Lower lobe of right lung (tissue), 2 donors: ENCODE data around the gene BZW1. TPM values are rescaled to one million over a fixed set of nuclear protein-coding genes. Genes with fewer than 3 reads are reported as not detected.

Experiments
- ATAC-seq, 2 donors: fragments of 200-7000 bp; cut with Tn5 transposase; one replicate each; pipeline ENCODE4 v1.9.1; 2020 to 2022; ENCODE audit warnings: mild to moderate bottlenecking in 2 of 2, moderate library complexity in 2 of 2
- DNase-seq: peaks from one replicate; pipeline ENCODE4 v3.0.0-alpha.2; 2020
- H3K27ac ChIP-seq: fragments of 200-600 bp; one replicate; pipeline ENCODE4 v1.8.0; 2022
- H3K27me3 ChIP-seq: fragments of 200-600 bp; one replicate; pipeline ENCODE4 v1.8.0; 2022; ENCODE audit warnings: low read depth
- H3K36me3 ChIP-seq: fragments of 200-600 bp; one replicate; pipeline ENCODE4 v1.8.0; 2022; ENCODE audit warnings: mild to moderate bottlenecking
- H3K4me1 ChIP-seq: fragments of 200-600 bp; one replicate; pipeline ENCODE4 v1.8.0; 2022
- H3K4me3 ChIP-seq: fragments of 200-600 bp; one replicate; pipeline ENCODE4 v1.8.0; 2022; ENCODE audit warnings: mild to moderate bottlenecking
- H3K9me3 ChIP-seq: fragments of 200-600 bp; one replicate; pipeline ENCODE4 v1.8.0; 2022
- CTCF ChIP-seq: fragments of 200-600 bp; IDR thresholded peaks from one replicate; pipeline ENCODE4 v1.8.0; 2022; ENCODE audit warnings: antibody characterized with exemption, mild to moderate bottlenecking
- intact Hi-C: fragments of 100-400 bp; cut with DNase I; formaldehyde crosslinking; loops from one replicate; pipeline ENCODE4 v1.11.0; 2022
- total RNA-seq: library from RNA; stranded (reverse); fragmentation: NEBNext Ultra II Directional; extraction: Animal tissue kit (Norgen Biotek cat#: 25700); gene quantifications from one replicate; pipeline ENCODE4 v1.2.1, GENCODE V29; 2021
- donor health status: DM: no; HTN: yes; CAD: no; lungs with severe emphysema.

BZW1 gene
- total RNA-seq, 1 donor from 2014 or later = 154 TPM

- TF ChIP-seq CTCF = no peak
- H3K9me3 ChIP-seq = no peaks in the 10 kb centered on the region
- no peak for DNase-seq
- no peaks in the 10 kb centered on the region for H3K27me3 ChIP-seq
- no peak overlapping the region for H3K27ac ChIP-seq
- no peak overlapping the region for H3K4me3 ChIP-seq
- ATAC-seq = no peak
- H3K36me3 ChIP-seq = peaks cover 28% of the 10 kb centered on the region
- no peaks in the 10 kb centered on the region for H3K4me1 ChIP-seq
- intact Hi-C loops = no loop called here
Measured at GRCh38 chr2:200847939-200848338, 36.2 kb downstream of the BZW1 start.

- TF ChIP-seq CTCF = no peak
- intact Hi-C loops = no loop called here
- no peak overlapping the region for H3K4me3 ChIP-seq
- no peaks in the 10 kb centered on the region for H3K4me1 ChIP-seq
- no peaks in the 10 kb centered on the region for H3K27me3 ChIP-seq
- H3K9me3 ChIP-seq = no peaks in the 10 kb centered on the region
- peak in 1 of 2 donors; percentile 5 for ATAC-seq
- H3K36me3 ChIP-seq = peaks cover 55% of the 10 kb centered on the region
- DNase-seq = no peak
- H3K27ac ChIP-seq = no peak overlapping the region
Measured at GRCh38 chr2:200850512-200851256, 39.0 kb downstream of the BZW1 start.

DNA sequence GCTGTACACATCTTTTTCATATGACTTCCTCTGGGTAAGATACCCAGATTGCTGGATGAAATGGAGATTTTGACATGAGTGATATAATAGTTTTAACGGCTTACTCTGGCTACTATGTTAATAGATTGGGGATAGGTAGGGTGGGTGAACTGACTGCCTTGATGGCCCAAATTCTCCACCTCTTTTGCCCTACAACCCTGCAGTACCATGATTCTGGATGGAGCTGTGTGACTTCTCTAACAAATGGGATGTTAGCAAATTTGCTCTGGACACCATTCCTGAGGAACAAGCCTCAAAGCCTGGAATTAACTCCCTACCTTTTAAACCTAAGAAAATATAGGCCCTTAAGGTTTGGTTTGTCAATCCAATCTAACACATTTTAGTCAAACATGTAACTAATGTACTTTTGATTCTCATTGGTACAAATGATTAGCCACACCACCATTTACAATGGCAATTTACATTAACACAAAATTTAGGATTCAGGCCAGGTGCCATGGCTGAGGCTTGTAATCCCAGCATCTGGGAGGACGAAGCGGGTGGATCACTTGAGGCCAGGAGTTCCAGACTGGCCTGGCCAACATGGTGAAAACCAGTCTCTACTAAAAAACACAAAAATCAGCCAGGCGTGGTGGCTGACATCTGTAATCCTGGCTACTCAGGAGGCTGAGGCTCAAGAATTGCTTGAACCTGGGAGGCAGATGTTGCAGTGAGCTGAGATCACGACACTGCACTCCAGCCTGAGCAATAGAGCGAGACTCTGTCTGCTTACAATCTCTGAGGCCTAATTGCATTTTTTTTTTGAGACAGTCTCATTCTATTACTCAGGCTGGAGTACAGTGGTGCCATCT is 39.9 kb downstream of the BZW1 start:
- ATAC-seq (no peak), DNase-seq (no peak)
- intact Hi-C loops = no loop called here
- Histone ChIP-seq H3K27ac (no peak overlapping the region), H3K4me3 (no peak overlapping the region), H3K9me3 (no peaks in the 10 kb centered on the region), H3K27me3 (no peaks in the 10 kb centered on the region), H3K36me3 (peaks cover 64% of the 10 kb centered on the region), H3K4me1 (peaks cover 7% of the 10 kb centered on the region)
- no peak for TF ChIP-seq CTCF

DNA sequence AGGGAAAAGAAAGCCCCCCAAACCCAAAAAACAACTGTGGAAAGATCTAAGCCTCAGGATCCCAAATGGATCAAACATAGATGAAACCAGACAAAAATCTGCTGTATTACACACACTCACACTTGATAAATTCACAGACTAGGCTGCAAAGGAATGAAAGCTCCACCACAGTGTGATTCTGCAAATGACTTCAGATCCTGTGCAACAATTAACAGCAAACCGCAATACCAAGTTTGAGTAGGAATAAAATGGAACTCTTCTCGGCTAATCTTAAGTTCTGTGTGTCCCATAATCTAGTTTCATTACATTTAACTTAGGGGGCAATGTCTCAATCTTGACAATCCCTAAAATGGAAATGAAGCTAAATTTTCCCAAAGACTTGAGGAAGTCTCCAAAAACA is 40.9 kb downstream of the BZW1 start:
- TF ChIP-seq CTCF = no peak
- peaks cover 16% of the 10 kb centered on the region for H3K4me1 ChIP-seq
- no peak overlapping the region for H3K4me3 ChIP-seq
- no peak overlapping the region for H3K27ac ChIP-seq
- DNase-seq (no peak), ATAC-seq (no peak)
- H3K9me3 ChIP-seq = no peaks in the 10 kb centered on the region
- intact Hi-C loops = no loop called here
- H3K27me3 ChIP-seq = no peaks in the 10 kb centered on the region
- H3K36me3 ChIP-seq = peaks cover 74% of the 10 kb centered on the region

DNA sequence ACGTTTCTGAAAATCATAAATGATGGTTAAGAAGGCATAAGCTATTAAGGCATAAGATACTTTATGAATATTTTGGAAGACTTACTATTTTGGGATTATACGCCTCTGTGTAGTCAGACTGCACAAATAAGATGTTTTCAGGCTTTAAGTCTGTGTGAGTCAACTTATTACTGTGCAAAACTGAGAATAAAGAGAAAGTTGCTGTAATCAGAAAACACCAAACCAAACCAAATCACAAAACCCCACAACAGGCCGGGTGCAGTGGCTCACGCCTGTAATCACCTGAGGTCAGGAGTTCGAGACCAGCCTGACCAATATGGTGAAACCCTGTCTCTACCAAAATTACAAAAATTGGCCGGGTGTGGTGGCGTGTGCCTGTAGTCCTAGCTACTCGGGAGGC is 45.1 kb downstream of the BZW1 start:
- DNase-seq (no peak), ATAC-seq (no peak)
- Histone ChIP-seq H3K36me3 (peaks cover 94% of the 10 kb centered on the region), H3K4me3 (no peak overlapping the region), H3K27me3 (no peaks in the 10 kb centered on the region), H3K4me1 (peaks cover 58% of the 10 kb centered on the region), H3K9me3 (no peaks in the 10 kb centered on the region), H3K27ac (no peak overlapping the region)
- no peak for TF ChIP-seq CTCF
- intact Hi-C loops = no loop called here
